ENCODE data around the gene PPT1.

Gene PPT1

DNA sequence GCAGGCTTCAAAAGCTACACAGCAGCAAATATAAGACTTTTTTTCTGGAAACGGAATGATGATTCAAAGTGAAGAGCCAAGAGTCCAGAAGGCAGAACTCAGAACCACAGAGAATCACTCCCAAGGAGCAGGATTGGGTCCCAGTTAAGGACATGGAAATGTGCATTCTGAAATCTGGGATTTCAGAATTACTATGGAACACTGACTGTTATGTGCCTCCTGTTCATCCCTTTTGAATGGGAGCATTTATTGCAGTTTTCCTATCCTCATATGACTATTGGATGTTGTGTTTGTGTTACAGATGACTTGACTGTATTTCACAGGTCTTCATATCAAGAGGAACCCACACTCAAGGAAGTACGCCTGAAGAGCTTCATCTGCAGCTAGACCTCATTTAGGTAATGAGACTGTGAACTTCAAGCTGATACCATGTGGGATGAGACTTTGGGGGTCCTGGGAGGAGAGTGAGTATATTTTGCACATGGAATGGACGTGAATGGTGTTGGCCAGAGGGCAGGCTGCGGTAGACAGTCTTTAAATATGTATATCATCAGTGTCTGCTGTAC is 73.6 kb downstream of the PPT1 start:
- no peak for DNase-seq
